ENCODE data around the gene RNF5. TPM values are rescaled to one million over a fixed set of nuclear protein-coding genes. Genes with fewer than 3 reads are reported as not detected.

RNF5 gene
- total and polyA plus RNA-seq, 9 of the 15 experiments (the other 6 are each of a cell fraction or from before 2014, with no cell fraction given): 62.2 to 245 (median 129) TPM

DNA sequence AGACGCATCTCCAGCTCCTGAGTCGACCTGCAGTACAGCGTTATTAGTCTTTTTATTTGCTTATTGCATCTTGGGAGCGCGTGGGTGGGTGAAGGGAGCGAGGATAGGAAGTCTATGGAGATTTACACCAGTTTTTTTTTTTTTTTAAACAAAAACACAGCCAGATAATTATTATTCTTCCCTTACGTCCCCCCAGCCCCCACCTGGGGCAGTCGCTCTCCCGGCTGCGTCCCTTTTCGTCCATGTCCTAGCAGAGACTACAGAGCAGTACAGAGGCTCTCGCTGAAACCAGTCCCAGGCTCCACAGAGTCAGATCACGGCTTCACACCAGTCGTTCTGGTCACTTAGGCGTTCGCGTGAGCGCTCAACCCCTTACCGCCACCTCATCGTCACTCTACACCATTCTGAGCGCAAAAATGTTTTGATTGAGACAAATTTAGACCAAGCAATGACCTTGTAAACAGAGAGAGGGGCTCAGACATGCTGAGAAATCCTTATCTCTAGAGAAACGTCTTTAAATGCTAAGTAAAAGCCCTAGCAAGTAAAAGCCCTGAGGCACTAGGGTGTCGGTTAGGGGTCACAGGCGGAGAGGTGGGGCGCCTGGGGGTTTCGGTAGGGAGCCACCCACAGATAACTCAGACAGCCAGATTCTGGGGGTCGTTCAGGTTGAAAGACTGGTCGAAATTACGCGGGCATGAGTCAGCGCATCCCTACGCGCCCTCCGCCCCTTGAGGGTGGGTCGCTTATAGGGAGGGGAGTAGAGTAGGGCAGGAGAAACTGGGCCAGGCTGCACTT, 25.2 kb upstream of the RNF5 start (continued):
- TF ChIP-seq GATAD2B (IDR thresholded peaks at IDR 0.05; ENCODE audit: borderline replicate concordance) (peak; percentile 30; the same call in 1 of the 2 replicates), SMC3 (conservative IDR thresholded peaks at IDR 0.05; ENCODE audit: insufficient read depth, low read depth, low read length) (no peak), ZNF707 (CRISPR knock-in tag; conservative IDR thresholded peaks at IDR 0.05) (no peak), REST (IDR thresholded peaks at IDR 0.05; ENCODE audit: borderline replicate concordance) (no peak), REST (CRISPR knock-in tag; IDR thresholded peaks at IDR 0.05; ENCODE audit: low read depth) (no peak), HMG20B (CRISPR knock-in tag; IDR thresholded peaks at IDR 0.05) (no peak), ZNF174 (CRISPR knock-in tag; IDR thresholded peaks at IDR 0.05) (no peak), BRF1 (IDR thresholded peaks at IDR 0.05; ENCODE audit: borderline replicate concordance, extremely low read depth, insufficient read length) (no peak), ZBTB26 (CRISPR knock-in tag; IDR thresholded peaks at IDR 0.05) (no peak), L3MBTL2 (IDR thresholded peaks at IDR 0.05) (peak; percentile 55), PTTG1 (tag; IDR thresholded peaks at IDR 0.05; ENCODE audit: low read depth) (no peak), CBFA2T3 (IDR thresholded peaks at IDR 0.05) (peak; percentile 20; the same call in 1 of the 2 replicates), ZNF583 (CRISPR knock-in tag; IDR thresholded peaks at IDR 0.05) (no peak), PHF21A (IDR thresholded peaks at IDR 0.05; ENCODE audit: borderline replicate concordance, low read depth) (peak; percentile 40; the same call in 1 of the 2 replicates), SMARCE1 (IDR thresholded peaks at IDR 0.05) (peak; percentile 14; the same call in 1 of the 2 replicates), SAFB (IDR thresholded peaks at IDR 0.05; ENCODE audit: borderline replicate concordance, low read depth, low read length) (no peak), ZFPM2 (CRISPR knock-in tag; IDR thresholded peaks at IDR 0.05) (no peak), TBL1XR1 (IDR thresholded peaks at IDR 0.05; ENCODE audit: low read length in 2 of 2) (no peak; a peak in 1 of 4 replicates)
- TF ChIP-seq, protein P1, sequence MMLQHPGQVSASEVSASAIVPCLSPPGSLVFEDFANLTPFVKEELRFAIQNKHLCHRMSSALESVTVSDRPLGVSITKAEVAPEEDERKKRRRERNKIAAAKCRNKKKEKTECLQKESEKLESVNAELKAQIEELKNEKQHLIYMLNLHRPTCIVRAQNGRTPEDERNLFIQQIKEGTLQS (IDR thresholded peaks at IDR 0.05): peak; percentile 55
- TF ChIP-seq, protein P1 (CRISPR knock-in tag; conservative IDR thresholded peaks at IDR 0.05): no peak

Data from K562 (cell line).